COLO668 (cell line): ENCODE results near the gene PUM2.

Experiments used
- DNase-seq: peaks from one replicate; lab custom pipeline; 2025; ENCODE audit not compliant: unreplicated experiment; lab: John Stamatoyannopoulos, UW

Gene PUM2

GRCh38 chr2:20219763-20220380, 130.8 kb downstream of the PUM2 start:
- DNase-seq = no peak

DNA sequence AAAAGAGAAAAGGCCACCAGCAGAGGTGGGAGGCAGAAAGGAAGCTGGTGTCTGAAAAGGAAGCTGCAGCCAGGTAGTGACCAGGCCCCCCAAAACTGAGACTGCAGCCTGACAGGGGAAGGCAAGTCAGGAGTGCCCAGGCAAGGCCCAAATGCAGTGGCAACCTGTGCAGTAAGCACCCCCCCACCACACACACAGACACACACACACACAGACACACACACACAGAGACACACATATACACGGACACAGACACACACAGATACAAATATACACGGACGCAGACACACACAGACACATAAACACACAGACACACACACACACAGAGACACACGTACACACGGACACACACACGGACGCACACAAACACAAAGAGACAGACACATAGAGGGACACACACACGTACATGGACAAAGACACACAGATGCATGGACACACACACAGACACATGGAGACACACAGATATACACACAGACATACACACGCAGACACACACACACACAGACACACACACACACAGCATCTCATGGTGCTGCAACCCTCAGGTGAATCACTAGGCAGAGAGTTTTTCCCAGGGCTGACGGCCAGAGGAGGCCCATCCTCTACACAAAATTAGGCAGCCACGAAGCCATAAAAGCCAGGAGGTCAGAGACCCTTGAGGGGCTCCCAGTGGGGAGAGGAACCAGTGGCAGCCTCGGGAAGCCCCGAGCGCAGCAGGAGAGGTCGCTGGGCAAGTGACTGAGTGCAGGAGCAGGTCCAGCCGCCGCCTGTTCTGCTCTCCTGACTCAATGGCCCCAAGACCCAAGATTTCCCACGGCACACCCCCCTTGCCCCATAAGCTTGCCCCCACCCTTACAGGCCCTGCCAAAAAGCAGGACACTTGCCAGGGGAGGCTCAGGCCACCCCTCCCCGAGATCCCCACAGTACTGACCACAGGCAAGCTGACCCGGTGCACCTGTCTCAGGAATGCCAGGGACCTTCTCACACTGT, 132.0 kb downstream of the PUM2 start:
- no peak for DNase-seq

DNA sequence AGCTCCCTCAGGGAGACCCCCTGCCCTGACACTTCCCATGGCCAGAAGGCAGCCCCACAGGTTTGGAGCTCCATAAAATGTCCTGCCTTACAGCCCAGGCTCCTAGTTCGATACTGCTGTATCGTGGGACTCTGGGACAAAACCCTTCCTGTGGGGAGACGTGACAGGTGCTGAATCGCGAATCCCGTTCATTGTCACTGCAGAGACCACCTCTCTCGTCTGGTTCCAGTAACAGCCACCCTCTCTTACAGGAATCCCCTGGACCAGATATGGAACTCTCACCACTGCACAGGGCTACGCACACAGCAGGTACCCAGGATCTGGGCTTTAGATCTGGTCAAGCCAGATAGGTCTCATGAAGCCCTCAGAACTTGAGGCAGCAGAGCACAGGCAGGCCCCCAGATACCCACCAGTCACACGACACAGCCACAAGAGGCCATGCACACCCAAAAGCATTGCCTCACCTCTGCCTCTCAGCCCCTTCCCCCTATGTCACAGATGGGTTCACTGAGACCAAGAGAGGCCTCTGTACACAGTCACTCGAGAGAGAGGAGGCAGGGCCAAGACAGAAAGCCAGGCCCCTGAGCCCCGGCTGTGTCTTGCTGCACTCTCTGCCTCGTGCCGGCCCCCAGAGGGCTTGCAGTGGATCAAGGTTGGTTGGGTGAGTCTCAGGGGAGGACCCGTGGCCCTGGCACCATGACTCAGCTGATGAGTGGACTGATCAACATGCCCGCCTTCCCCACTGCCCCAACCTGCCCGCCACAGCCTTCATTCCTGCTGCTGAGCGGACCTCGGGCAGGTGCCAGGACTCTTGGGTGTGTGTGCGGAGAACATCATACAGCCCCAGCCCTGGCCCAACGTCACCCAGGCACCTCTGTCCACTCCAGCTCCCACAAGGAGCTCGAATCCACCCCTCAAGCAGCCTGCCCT, 133.3 kb downstream of the PUM2 start:
- no peak for DNase-seq

DNA sequence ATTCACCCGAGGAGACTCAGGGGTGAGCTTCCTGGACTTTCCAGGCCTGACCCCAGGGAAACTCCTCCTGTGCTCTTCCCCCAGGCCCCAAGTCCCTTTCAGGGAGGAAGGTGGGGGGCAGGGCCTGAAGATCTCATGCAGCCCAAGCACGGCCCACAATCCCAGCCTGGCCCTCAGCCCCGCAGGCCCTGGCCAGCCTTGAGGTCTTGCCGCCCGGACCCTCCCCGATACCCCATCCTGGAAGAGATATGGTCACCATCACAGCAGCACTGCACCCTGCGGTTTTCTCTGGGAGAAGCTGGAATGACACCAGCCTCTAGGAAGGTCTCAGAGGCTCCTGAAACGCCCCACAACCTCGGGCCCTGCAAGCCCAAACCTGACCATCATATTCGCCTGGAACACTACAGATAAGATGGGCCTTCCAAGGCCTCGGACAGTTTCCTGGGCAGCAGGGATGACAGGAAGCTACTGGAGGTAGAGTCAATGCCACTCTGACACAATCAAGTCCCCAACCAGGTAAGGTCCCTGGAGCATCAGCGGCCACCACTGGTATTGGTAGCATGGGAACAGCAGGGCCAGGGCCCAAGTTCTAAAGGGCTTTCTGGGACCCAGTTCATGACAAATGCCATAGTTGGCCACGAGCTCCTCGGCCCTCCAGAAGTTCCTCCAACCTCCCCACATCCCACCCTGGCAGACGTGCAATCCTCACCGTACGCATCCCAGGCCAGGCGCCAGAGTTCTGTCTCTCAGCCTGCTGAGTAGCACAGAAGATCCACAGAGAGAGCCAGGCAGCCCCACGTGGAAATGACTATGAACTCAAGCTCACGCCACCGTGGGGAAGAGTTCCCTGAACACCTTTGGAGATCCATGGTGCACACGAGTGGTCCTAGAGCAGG, 134.3 kb downstream of the PUM2 start:
- no peak for DNase-seq

GRCh38 chr2:20215183-20216040, 135.2 kb downstream of the PUM2 start:
- no peak for DNase-seq

- DNase-seq = no peak
Observed at GRCh38 chr2:20214566-20215182, 136.0 kb downstream of the PUM2 start.

DNA sequence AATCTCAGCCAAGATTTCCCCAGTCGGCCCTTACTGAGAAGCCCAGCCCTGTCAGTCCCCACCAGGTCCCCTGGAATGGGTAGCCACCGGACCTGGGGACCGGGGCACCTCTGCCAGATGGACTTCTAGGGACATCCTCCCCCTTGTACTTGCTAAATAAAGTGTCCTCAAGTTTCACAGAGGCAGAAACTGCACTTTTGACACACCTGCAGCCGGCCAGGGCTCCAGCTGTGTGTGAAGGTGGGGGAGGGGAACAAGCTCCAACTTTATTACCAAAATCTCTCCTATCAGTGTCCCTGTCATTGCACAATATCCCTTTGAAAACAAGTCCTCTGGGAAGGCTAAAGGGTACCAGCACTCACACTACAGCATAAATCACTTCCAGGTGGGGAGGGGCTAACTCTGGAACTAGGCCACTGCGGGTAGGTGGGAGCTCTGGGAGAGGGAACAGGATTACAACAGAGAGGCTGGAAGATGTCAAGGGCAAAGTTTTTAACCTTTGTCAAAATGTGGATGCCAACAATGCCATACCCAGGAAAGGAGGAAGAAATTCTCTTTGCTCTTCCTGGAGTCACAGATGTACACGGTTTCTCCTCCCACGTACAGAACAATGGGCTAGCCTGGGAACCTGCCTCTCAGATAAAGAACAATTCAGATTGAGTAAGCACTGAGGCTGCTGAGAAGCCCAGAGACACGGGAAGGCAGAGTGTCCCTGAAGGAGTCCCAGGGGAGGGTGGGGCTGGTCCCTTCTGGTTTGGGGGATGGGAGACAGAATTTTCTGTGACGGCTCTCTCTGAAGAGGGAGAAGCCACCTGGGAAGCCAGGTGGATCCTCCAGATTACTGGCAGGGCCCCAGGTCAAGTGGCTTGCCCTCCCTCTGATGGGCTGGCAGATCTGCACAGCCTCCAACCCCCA, 136.7 kb downstream of the PUM2 start:
- peak; percentile 83 for DNase-seq

DNA sequence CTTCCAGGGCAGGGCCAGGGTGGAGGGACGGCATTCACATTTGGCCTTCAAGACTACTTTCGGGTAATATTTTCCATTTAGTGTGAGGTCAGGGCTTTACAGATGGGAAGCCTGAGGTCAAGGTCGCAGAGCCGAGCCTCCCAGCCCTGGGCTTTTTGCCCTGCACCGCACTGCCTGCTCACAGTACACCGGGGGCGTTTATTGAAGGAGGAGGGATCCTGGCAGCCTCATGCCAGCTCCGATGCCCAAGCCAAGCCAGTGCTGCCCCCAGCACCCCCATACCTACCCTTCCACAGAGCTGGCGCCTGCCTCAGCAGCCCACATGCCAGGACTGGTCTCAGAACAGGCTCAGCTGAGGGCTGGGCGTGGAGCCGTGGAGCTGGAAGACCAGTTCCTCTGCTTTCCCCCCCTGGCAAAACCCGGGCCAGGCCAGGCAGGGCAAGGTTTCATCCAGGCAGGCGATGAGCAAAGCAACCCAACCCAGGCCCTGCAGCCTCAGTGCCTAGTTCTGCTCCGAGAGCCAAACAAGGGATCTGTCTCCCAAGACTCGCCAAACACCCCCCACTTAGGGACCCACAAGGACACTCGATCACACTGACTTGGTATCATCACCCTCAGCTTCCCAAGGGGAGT, 137.7 kb downstream of the PUM2 start:
- DNase-seq = peak; percentile 39

- peak; percentile 62 for DNase-seq
Observed at GRCh38 chr2:20212459-20212870, 138.2 kb downstream of the PUM2 start.

DNA sequence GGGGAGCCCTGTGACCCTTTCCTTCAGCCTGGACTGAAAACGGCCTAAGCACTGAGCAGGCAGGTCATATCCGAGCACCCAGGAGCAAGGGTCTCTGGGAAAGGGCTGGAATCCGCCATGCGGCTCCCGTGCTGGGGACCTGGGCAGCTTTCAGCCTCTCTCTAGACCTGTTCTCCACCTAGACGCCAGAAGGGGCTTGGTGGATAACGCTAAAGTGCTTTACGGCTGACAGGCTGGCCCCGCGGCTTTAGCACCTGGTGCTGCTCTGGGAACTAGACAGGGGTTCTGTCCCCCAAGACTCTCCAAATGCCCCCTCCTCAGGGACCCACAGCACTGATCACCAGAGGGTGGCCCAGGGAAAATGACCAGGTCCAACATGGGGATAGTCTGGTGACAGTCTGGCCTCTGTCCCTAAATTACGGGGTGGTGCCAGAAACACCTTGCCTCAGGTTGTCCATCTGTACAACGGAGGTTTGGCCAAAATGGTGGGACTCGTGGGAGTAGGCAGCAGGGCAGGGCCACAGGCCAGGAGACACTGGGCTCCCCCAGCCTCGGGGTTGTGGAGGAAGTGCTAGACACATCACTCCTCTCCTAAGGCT, 138.7 kb downstream of the PUM2 start:
- no peak for DNase-seq

GRCh38 chr2:20211420-20211819, 139.2 kb downstream of the PUM2 start:
- DNase-seq = no peak

GRCh38 chr2:20210462-20210861, 140.2 kb downstream of the PUM2 start:
- DNase-seq = no peak

DNA sequence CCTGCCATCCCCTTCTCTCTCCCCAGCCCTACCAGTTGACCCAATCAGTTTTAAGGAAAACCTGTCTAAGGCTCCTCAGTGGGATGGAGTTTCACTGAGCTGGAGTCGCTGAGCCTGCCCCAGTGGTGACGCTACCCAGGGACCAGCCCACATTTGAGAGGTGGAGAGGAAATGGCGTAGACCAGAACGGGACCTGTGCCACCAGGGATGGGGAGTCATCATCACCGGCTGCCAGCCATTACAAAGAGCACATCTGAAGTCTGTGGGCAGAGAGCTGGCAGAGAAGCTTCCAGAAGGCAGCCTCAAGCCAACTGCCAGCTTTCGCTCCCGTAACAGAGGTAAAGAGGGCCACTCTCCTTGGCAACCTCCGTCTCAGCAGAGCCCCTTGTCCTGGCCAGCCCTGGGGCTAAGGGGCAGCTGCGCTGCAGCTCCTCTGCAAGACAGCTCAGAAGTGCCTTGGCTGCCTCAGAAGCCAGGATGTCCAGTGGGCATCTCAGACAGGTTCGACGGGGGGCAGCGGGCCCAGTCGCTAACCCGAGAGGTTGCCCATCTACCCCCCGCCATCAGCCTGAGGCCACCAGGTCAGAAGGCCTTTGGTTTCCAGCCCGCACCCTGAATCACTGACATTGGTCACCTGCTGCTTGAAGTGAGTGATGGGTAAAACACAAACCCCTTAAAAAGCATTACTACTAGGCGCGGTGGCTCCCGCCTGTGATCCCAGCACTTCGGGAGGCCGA, 141.1 kb downstream of the PUM2 start:
- DNase-seq = no peak

- DNase-seq = no peak
Observed at GRCh38 chr2:20208476-20208859, 142.2 kb downstream of the PUM2 start.

- no peak for DNase-seq
Observed at GRCh38 chr2:20207051-20207450, 143.6 kb downstream of the PUM2 start.

DNA sequence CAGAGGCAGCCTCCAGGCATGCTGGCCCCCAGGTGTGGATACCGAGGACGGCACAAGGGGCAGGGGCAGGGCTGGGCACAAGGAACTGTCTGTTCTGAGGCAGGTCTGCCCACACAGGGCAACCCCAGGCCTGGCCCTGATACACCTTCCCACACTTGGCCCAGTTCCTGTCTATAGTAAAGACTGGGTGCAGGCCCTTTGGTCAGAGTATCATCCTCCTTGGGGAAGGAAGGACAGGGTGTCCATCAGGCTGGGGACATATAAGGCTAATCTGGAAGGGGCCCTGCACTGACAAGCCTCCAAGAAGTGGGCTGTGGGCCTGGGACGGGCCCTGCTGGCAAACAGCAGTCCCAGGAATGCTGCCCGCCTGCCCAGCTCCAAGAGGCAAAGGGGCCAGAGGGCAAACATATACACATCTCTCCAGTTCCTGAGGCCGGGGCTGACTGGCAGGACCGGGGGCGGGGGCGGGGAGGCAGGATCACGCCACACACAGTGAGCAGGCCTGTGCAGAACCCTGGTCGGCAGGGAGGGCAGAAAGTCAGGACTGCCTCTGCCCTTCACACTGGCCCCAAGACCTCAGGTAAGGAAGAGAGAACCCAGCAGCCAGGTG, 144.6 kb downstream of the PUM2 start:
- DNase-seq = no peak
